Renal pelvis (tissue), 4 donors: ENCODE results near the gene IGF1R. TPM values are rescaled to one million over a fixed set of nuclear protein-coding genes. Genes with fewer than 3 reads are reported as not detected.

Experiments used
- DNase-seq: peaks from one replicate; pipeline ENCODE4 v3.0.0-alpha.2; 2013
- polyA plus RNA-seq, 3 donors: library from polyadenylated mRNA; unstranded; fragments of 120-200 nt; gene quantifications; one replicate each; pipeline ENCODE4 v1.2.1, GENCODE V29; 2013; ENCODE audit not compliant: insufficient read length in 3 of 3

The IGF1R gene
- polyA plus RNA-seq, 3 donors: 39.9 to 63.7 (median 61.4) TPM

- DNase-seq: no peak
Measured at GRCh38 chr15:98699591-98700424, 51.5 kb downstream of the IGF1R start.

- no peak for DNase-seq
Measured at GRCh38 chr15:98700519-98700918, 52.2 kb downstream of the IGF1R start.

GRCh38 chr15:98703126-98703685 lies 54.9 kb downstream of the IGF1R start:
- DNase-seq: no peak

- DNase-seq: no peak
Measured at GRCh38 chr15:98705070-98705469, 56.7 kb downstream of the IGF1R start.

- DNase-seq: no peak
Measured at GRCh38 chr15:98706387-98706786, 58.0 kb downstream of the IGF1R start.

GRCh38 chr15:98706986-98707385 lies 58.6 kb downstream of the IGF1R start:
- DNase-seq: no peak

- no peak for DNase-seq
Measured at GRCh38 chr15:98708037-98708590, 59.8 kb downstream of the IGF1R start.

- no peak for DNase-seq
Measured at GRCh38 chr15:98711810-98712209, 63.5 kb downstream of the IGF1R start.

- DNase-seq: no peak
Measured at GRCh38 chr15:98712845-98713584, 64.7 kb downstream of the IGF1R start.

GRCh38 chr15:98713585-98714001 lies 65.3 kb downstream of the IGF1R start:
- no peak for DNase-seq

GRCh38 chr15:98714922-98715321 lies 66.6 kb downstream of the IGF1R start:
- DNase-seq: no peak

- DNase-seq: no peak
Measured at GRCh38 chr15:98715401-98715800, 67.1 kb downstream of the IGF1R start.

- no peak for DNase-seq
Measured at GRCh38 chr15:98715890-98716443, 67.6 kb downstream of the IGF1R start.

- no peak for DNase-seq
Measured at GRCh38 chr15:98717371-98717770, 69.0 kb downstream of the IGF1R start.

GRCh38 chr15:98717942-98718341 lies 69.6 kb downstream of the IGF1R start:
- no peak for DNase-seq

- DNase-seq: no peak
Measured at GRCh38 chr15:98718426-98719136, 70.2 kb downstream of the IGF1R start.

- no peak for DNase-seq
Measured at GRCh38 chr15:98719137-98719740, 70.9 kb downstream of the IGF1R start.

- no peak for DNase-seq
Measured at GRCh38 chr15:98720031-98720430, 71.7 kb downstream of the IGF1R start.

GRCh38 chr15:98720577-98721565 lies 72.5 kb downstream of the IGF1R start:
- no peak for DNase-seq

GRCh38 chr15:98722209-98722608 lies 73.9 kb downstream of the IGF1R start:
- no peak for DNase-seq
